ENCODE data around the gene PMF1. TPM values are rescaled to one million over a fixed set of nuclear protein-coding genes. Genes with fewer than 3 reads are reported as not detected.
A peak's percentile ranks its signal among the peaks of the same experiment; 100 is the strongest.

Gene PMF1
- total RNA-seq, 1 donor from 2014 or later = 83.3 TPM

GRCh38 chr1:156282479-156283222, 69.8 kb downstream of the PMF1 start, which contains the start of gene SMG5:
SMG5 (minus strand) TSS chr1:156282825; CDS start chr1:156282680, 145 bp downstream.
- DNase-seq (ENCODE audit: low read depth, low spot score) = peak; percentile 89
- no peaks in the 10 kb centered on the region for H3K9me3 Mint-ChIP-seq

GRCh38 chr1:156283521-156283920, 70.7 kb downstream of the PMF1 start:
- Mint-ChIP-seq H3K9me3 (no peaks in the 10 kb centered on the region), H3K4me1 (peaks cover 32% of the 10 kb centered on the region), H3K4me3 (peak overlapping the region; percentile 96), H3K27ac (ENCODE audit: unreplicated experiment) (peak overlapping the region; percentile 74), H3K36me3 (ENCODE audit: low read depth) (no peaks in the 10 kb centered on the region), H3K27me3 (ENCODE audit: low read depth) (no peaks in the 10 kb centered on the region)
- no peak for TF ChIP-seq CTCF (conservative IDR thresholded peaks at IDR 0.05)
- DNase-seq (ENCODE audit: low read depth, low spot score) = no peak

More at GRCh38 chr1:156282479-156283222, 69.8 kb downstream of the PMF1 start, which contains the start of gene SMG5:
- TF ChIP-seq CTCF (conservative IDR thresholded peaks at IDR 0.05) = no peak
- H3K27me3 Mint-ChIP-seq (ENCODE audit: low read depth) = no peaks in the 10 kb centered on the region
- H3K4me3 Mint-ChIP-seq = peak within 1 kb of the TSS; percentile 96
- no peaks in the 10 kb centered on the region for H3K36me3 Mint-ChIP-seq (ENCODE audit: low read depth)
- peaks cover 32% of the 10 kb centered on the region for H3K4me1 Mint-ChIP-seq
- peak within 1 kb of the TSS; percentile 94 for H3K27ac Mint-ChIP-seq (ENCODE audit: unreplicated experiment)

- TF ChIP-seq CTCF (conservative IDR thresholded peaks at IDR 0.05) = no peak
- no peak for DNase-seq (ENCODE audit: low read depth, low spot score)
- Mint-ChIP-seq H3K36me3 (ENCODE audit: low read depth) (no peaks in the 10 kb centered on the region), H3K27ac (ENCODE audit: unreplicated experiment) (peak within 1 kb of the TSS; percentile 85), H3K4me3 (peak within 1 kb of the TSS; percentile 96), H3K9me3 (no peaks in the 10 kb centered on the region), H3K27me3 (ENCODE audit: low read depth) (no peaks in the 10 kb centered on the region), H3K4me1 (peaks cover 32% of the 10 kb centered on the region)
These were observed 71.3 kb downstream of the PMF1 start, which contains the start of gene TMEM79 for GRCh38 chr1:156284112-156284511. TMEM79 (plus strand) TSS chr1:156284325; CDS start chr1:156285227, 902 bp downstream.

- Mint-ChIP-seq H3K4me1 (peaks cover 32% of the 10 kb centered on the region), H3K9me3 (no peaks in the 10 kb centered on the region), H3K36me3 (ENCODE audit: low read depth) (no peaks in the 10 kb centered on the region), H3K27ac (ENCODE audit: unreplicated experiment) (no peak overlapping the region), H3K27me3 (ENCODE audit: low read depth) (no peaks in the 10 kb centered on the region), H3K4me3 (peak overlapping the region; percentile 83)
- no peak for DNase-seq (ENCODE audit: low read depth, low spot score)
- no peak for TF ChIP-seq CTCF (conservative IDR thresholded peaks at IDR 0.05)
These were observed 72.0 kb downstream of the PMF1 start for GRCh38 chr1:156284757-156285156.

- DNase-seq (ENCODE audit: low read depth, low spot score) = no peak
- Mint-ChIP-seq H3K36me3 (ENCODE audit: low read depth) (no peaks in the 10 kb centered on the region), H3K27me3 (ENCODE audit: low read depth) (no peaks in the 10 kb centered on the region), H3K4me1 (peaks cover 27% of the 10 kb centered on the region), H3K27ac (ENCODE audit: unreplicated experiment) (no peak overlapping the region), H3K4me3 (peak overlapping the region; percentile 83), H3K9me3 (no peaks in the 10 kb centered on the region)
- no peak for TF ChIP-seq CTCF (conservative IDR thresholded peaks at IDR 0.05)
These were observed 72.6 kb downstream of the PMF1 start for GRCh38 chr1:156285437-156285836.

All from neural crest cell (in vitro differentiated cells).